GM19468 (cell line): ENCODE results near the gene HPN.
"Not testable (repeated sequence)": the region's sequence is repeated elsewhere in the genome, so short reads cannot be mapped to it uniquely, and the experiment has no call there.

Source experiments
- ATAC-seq: cut with Tn5 transposase; IDR thresholded peaks from one replicate; pipeline ENCODE4 v1.9.1; 2021; ENCODE audit warnings: mild to moderate bottlenecking, moderate library complexity, moderate number of reproducible peaks; ENCODE audit not compliant: unreplicated experiment; ENCODE audit errors: extremely low read depth

Gene HPN

GRCh38 chr19:35039881-35040825, 1.4 kb upstream of the HPN start:
- ATAC-seq = no peak

DNA sequence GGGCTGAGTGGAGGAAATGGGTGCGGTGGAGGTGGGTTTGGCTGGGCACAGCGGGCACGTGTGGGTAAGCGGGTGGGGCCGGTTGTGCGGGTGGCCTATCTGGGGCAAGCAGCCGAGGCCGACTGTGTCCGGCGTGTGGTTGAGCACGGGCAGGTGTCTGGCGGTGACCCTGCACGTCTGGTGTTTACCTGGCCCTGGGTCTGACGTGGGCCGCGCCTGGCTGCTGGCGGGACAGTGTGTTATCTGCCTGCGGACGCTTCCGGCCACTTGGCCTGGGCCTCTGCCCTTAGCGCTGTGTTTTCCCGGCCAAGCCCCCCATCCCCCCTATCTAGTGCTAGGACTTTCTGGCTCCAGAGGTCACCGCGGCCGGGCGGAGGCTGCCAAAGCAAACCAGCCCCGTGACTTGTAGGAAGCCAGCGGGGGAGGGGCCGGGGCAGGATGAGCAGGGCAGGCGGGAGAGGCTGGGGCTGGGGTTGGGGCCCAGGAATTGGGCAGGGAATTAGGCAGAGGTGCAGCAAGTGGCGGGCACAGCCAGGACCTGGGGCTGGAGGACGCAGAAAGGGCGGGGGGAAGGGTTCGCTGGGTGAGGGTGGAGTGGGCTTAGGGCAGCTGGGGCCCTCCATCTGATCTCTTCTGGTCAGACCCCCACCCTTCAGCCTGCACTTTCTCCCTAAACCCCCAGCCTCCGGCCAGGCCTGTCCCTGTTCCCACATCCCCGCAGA, 534 bp upstream of the HPN start:
- no peak for ATAC-seq

- ATAC-seq = no peak
These were observed 672 bp downstream of the HPN start for GRCh38 chr19:35042056-35042730.

DNA sequence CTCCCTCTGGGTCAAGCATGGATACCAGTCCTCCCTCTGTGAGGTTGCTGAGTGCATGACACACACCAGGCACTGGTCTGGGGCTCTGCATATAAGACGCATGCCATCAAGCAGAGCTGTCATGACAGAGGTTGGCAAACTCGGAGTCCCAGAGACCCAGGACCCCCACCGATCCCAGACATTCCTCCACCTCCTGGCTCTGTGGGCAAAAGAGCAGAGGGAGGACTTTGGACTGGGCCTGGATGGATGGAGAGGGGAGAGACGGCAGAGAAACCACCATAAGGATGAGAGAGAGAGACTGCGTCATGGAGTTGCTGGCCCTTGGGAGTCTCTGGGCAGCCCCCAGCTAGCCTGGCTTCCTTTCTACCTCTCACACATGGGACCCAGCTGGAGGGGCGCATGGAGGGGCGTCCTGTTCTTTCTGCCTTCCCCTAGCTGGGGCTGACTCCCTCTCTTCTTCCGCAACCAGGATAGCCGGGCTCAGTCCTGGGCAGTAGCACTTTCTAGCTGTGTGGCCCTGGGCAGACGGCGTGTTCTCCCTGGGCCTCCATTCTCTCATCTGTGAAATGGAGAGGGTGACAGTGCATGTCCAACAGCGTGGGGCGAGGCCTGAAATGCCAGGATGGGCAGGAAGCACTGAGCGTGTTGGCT, 1.6 kb downstream of the HPN start:
- ATAC-seq = no peak

- ATAC-seq = no peak
These were observed 2.4 kb downstream of the HPN start for GRCh38 chr19:35043906-35044305.

GRCh38 chr19:35044317-35045117, 3.0 kb downstream of the HPN start:
- no peak for ATAC-seq

- ATAC-seq = no peak
These were observed 4.3 kb downstream of the HPN start for GRCh38 chr19:35045667-35046300.

DNA sequence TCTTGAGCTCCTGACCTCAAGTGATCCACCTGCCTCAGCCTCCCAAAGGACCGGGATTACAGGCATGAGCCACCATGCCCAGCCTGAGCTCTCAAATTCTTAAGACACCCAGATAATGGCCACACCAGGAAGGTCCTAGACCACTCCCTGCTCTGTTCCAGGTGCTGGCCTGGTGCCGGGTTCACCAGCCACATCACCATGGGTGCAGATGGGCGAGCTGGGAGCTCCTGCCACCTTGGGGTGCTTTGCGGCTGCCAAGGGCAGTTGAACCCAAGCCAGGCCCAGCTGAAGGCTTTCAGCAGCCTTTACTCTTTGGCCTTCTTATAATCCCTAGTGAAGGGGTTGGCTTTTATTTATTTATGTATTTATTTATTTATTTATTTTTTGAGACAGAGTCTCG, 4.9 kb downstream of the HPN start:
- no peak for ATAC-seq

DNA sequence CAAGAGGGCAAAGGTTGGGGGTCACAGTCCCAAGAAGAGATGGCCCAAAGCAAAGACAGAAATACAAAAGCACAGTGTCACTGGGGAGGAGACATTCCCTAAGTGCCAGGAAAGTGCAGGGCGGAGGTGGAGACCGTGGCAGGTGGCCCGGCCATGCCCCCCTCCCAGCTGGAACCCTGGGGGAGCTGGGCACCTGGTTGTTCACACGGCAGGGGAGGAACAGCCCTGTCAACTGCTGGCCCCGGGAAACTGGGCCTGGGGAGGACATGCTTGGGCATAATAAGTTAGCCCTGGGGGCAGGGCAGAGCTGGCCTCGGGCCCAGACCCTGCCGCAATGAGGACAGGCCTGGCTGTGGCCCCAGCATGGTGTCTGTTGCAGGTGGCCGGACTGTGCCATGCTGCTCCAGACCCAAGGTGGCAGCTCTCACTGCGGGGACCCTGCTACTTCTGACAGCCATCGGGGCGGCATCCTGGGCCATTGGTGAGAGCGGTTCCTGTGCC, 7.4 kb downstream of the HPN start:
- ATAC-seq = no peak

DNA sequence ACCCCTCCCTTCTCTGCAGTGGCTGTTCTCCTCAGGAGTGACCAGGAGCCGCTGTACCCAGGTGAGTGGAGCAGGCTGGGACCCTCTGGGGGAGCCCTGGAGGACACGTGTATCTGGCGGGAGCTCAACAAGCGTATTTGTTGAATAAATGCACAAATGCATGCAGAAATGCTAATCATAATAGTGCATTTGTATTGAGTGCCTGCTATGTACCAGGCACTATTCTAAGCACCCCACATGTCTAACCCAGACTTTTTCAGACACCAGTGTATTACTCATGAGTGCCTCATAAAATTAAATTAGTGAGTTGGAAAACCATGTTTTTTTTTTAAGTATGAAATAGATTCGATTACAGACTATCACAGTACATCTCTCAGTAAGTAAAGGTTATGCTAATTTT, 7.9 kb downstream of the HPN start:
- ATAC-seq = no peak

DNA sequence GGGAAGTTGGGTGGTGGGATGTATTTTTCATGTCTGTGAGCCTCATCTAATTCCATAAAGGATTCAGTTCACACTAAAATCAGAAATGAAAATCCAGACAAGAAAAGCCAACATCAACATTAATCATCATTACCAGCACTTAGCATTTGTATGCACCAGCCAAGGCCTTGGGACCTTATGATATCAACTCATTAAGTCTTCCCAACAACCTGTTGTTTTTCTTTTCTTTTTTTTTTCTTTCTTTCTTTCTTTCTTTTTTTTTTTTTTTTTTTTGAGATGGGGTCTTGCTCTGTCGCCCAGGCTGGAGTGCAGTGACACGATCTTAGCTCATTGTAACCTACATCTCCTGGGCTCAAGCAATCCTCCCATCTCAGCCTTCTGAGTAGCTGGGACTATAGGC, 9.1 kb downstream of the HPN start:
- ATAC-seq = not testable (repeated sequence)

DNA sequence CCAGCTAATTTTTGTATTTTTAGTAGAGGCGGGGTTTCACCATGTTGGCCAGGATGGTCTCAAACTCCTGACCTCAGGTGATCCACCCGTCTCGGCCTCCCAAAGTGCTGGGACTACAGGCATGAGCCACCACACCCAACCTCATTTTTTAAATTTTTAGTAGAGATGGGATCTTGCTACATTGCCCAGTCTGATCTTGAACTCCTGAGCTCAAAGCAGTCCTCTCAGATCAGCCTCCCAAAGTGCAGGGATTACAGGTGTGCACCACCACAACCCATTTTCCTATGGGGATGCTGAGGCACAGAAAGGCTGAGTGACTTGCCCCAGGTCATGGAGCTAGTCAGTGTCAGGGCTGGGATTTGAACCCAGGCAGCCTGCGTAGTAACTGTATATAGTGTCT, 9.7 kb downstream of the HPN start:
- ATAC-seq = not testable (repeated sequence)

- no peak for ATAC-seq
These were observed 10.3 kb downstream of the HPN start for GRCh38 chr19:35051796-35052195.

- ATAC-seq = no peak
These were observed 11.2 kb downstream of the HPN start for GRCh38 chr19:35052599-35053190.

- no peak for ATAC-seq
These were observed 12.3 kb downstream of the HPN start for GRCh38 chr19:35053667-35054293.

GRCh38 chr19:35054626-35055025, 13.1 kb downstream of the HPN start:
- ATAC-seq = no peak

DNA sequence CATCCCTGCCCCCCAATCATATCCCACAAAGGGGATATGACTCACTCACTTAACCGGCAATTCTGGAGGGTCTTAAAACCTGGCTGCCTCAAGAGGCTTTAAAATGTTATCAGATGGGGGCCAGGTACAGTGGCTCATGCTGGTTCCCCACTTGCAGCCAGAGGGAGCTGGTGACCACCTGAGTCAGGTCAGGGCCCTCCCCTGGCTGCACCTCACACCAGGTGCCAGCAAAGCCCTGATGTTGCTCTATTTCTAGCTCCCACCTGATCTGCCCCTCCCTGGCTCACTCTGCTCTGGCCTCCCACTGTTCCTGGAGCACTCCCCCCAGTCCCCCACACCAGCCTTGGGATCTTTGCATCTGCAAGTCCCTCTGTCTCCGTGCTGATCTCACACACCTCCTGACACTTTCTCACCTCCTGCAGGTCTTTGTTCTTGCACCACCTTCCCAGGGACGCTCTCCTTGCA, 14.2 kb downstream of the HPN start:
- no peak for ATAC-seq

DNA sequence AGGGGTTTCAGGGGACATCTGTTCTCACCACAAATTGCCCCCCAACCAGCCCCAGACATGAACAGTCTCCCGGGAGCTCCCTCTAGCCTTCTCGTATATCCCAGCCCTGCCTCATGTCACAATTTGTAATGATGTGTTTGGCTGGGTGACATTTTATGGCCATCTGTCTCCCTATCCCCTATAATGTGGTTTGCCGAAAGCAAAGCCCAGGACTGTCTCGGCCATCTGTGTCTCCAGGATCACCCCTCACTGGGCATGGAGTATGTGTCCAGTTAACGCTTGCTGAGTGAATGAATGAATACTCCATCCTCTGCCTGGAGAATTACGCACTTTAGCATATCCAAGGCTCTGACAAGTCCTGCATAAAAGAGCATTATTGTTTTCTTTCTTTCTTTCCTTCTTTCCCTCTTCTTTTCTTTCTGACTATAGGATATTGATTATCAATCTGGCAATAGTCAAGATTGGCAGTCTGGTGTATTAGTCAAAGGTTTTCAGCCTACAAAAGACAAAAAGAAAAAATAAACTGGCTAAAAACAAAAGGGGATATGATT, 15.1 kb downstream of the HPN start:
- no peak for ATAC-seq
